ENCODE results near the gene IKZF1.

GRCh38 chr7:50349399-50349798 lies 44.9 kb downstream of the IKZF1 start:
- TF ChIP-seq CTCF (IDR thresholded peaks at IDR 0.05; ENCODE audit: low read depth, low read length, poor library complexity, severe bottlenecking) (no peak), EZH2phosphoT487 (IDR thresholded peaks at IDR 0.05; ENCODE audit: borderline replicate concordance, low read length) (no peak)
